CD1c-positive myeloid dendritic cell (primary cell): ENCODE measurements around the gene BTBD9.

Experiments used
- DNase-seq: peaks from one replicate; pipeline ENCODE4 v3.0.0-alpha.2; 2016; ENCODE audit errors: extremely low spot score

BTBD9 gene

DNA sequence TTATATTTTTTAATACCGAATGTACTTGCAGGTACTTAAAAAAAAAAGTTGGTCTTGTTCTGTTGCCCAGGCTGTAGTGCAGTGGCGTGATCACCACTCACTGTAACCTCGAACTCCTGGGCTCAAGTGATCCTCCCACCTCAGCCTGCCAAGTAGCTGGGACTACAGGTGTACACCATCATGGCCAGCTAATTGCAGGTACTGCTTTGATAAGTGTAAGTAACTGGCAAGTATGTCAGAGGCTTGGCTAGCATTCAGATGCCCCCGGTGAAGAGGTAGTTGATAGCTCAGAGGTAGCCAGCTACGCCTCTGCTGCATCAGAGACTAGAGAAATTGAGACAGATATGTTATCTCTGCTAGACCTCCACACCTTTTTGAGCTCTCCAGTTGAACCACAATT lies 40.5 kb downstream of the BTBD9 start:
- no peak for DNase-seq

DNA sequence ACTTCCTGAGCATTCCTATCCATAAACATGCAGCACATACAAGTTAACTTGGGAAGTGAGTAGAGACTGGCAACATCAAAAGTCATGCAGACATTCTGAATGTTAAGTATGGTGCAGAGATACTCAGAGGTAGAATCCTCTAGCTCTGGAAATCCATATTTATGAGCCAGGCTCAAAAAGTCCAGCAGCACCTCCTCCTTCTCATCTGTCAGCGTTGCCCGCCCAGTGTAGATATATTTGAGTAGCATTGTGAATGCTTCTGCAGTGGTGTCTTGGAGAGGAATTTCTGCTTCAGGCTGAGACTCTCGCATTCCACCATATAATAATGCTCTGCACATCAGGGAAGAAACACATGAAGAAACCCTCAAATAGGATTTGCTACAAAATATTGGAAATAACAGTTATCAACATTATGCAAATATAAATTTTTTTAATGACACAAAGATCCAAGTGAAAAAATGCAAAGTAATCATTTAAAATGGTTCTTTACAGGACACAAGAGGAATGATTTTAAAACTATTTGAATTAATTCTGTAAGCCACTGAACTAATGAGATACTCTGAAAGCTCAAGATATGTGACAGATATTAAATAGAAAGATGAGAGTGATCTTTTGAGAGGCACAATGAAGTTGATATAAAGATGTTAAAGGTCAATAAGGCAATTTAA lies 45.6 kb downstream of the BTBD9 start:
- no peak for DNase-seq

DNA sequence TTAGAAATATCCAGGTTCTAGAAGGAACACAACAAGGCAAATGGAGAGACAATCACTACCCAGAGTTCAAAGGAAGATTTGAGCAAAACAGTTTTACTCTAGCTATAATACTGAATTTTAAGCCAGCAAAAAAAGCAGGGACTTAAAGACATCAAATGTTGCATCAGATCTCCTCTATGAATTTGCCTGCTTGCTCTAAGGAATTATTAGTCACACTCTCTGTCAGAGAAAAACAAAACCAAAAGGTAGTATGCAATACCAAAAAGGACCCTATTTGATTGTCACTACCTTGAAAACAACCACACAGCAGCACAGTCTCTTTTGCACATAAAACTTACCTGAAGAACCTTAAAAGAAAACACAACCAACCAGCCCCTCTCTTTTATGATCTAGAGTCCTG lies 46.3 kb downstream of the BTBD9 start:
- DNase-seq: no peak

DNA sequence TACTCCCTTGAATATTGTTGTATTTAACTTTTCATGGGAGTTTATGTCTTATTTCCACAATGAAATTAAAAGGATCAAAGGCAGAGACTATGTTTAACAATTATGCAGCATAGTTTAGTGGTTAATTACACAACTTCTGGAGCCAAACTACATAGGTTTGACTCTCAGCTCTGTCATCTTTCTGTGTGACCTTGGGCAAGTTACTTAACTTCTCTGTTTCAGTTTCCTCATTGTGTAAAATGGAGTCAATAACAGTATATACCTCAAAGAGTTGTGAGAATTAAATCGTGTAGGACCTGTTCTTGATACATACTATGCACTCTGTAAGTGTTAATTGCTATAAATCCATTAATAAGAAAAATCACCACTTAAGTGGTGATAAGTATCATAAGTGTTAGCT lies 48.3 kb downstream of the BTBD9 start:
- DNase-seq: no peak

DNA sequence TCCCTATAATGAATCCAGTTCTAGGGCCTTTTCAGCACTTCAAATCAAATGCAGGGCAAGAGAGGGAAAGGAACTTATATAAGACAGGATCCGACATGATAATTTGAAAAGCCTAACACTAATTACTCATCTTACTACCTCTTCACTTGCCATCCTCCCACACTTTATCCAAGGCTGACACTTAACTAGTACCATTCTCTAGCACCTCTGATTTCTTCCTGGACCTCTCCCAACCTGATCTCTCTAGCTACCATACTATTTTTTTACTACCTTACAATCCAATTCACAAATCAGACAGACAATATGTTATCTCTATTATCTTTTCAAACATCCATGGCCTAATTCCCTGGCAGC lies 50.4 kb downstream of the BTBD9 start:
- DNase-seq: no peak

DNA sequence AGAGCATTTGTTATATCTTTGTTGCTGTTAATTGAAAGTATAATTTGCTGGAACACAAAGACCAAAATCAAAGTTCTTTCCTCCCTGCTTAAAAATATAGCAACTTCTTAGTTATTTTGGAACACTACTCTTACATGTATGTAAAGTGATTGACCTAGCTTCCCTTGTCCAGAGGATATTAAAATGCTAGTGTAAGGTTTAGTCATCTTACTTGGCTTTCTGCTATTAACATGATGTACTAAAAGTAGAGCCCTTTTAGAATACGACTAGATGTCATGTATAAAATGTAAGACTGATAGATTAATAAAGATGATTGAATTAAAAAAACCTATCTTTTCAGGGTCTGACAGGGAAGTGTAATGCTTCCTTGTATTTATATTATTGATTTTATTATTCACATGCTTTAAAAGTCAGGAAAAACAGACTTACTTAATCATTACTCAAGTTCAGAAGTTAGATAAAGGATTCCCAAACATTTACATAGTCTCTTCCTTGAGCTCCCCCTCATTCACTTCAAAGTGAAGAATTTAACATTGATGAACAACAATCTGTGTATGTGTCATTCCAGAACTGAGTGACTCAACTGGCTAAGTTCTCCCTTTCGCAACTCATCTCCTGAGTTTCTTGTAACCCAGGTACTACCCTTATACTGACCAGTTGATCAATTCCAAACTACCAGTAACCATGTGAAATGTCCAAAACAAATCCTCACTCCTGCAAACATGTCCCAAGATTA lies 50.9 kb downstream of the BTBD9 start:
- no peak for DNase-seq

DNA sequence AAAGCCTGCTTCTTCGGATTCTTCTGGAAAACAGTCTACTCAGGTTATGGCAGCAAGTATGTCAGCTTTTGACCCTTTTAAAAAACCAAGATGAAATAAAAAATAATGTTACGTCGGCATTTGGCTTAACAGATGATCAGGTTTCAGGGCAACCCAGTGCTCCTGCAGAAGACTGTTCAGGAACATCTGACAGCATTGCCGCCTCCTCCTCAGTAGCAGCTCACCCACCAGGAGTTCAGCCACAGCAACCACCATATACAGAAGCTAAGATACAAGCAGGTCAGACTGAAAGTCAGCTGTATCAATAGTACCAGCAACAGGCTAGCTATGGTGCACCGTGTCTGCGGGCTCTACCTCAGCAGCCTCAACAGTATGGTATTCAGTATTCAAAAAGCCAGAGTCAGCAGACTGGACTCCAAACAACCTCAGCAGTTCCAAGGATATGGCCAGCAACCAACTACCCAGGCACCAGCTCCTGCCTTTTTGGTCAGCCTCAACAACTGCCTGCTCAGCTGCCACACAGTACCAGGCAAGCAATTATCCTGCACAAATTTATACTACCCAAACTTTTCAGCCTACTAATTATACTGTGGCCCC lies 51.9 kb downstream of the BTBD9 start:
- no peak for DNase-seq

DNA sequence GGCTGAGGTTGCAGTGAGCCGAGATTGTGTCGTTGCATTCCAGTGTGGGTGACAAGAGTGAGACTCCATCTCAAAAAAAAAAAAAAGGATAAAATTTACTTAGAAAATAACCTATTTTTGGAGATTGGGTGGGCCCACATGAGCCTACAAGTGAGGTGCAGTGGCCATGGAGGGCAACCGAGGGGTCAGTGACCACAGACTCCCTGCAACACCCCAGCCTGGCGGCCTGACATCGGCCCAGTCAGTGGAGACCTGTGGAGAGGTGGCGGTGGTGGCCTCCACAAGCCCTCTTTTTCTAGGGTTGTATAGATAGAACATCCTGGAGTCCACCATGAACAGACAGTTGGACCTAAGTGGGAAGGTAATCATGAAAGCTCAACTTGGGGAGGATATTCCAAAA lies 52.7 kb downstream of the BTBD9 start:
- no peak for DNase-seq

DNA sequence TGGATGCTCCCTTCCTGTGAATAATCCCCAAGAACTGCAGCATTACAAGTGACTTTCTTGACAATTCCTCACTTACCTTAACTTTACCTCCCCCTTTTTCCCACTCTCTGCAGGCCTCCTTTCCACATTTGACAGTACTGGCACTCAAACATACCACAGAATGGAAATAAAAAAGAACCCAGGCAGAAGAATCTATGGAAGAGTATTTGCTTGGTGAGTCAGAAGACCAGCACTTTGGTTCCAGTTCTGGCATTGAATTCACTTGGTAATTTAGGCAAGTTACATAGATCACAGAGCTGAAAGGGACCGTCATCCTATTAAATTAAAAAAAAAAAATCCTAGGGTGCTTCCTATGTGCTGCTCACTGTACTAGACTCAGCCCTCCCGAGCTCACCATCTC lies 55.0 kb downstream of the BTBD9 start:
- no peak for DNase-seq

DNA sequence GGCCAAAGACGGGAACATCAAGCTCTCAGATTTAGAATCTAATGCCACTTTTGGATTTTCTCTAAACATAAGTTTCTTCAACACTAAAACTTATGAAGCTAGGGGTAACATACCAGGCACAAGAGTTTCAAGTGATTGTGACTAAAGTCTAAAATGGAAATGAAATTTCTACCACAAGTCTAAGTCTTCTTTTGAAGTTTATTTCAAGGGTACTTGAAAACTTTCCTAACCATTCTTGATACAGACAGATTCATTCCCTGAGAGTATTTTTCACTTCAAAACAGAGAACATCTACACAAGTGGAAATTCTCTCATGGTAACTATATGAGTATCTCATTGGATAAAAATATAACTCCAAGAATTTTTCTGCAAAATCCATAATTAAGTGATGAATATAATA lies 56.2 kb downstream of the BTBD9 start:
- DNase-seq: no peak

DNA sequence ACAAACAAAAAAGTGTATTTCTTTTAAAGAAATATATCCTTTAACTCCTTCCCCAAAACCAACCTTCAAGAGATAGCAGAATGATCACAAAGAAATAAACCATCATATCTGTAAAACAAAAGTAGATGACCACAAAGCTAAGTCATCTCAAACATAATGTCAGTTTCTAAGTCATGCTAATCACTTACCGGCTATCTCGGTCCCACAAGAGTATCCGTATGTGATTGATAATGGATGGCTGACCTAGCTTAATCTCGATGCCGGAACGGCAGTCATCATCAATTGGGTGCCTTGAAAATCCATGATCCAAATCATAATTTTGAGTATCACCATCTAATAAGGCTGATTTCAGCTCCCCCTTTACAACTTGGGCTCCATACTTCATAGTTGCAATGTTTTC lies 59.7 kb downstream of the BTBD9 start:
- no peak for DNase-seq

DNA sequence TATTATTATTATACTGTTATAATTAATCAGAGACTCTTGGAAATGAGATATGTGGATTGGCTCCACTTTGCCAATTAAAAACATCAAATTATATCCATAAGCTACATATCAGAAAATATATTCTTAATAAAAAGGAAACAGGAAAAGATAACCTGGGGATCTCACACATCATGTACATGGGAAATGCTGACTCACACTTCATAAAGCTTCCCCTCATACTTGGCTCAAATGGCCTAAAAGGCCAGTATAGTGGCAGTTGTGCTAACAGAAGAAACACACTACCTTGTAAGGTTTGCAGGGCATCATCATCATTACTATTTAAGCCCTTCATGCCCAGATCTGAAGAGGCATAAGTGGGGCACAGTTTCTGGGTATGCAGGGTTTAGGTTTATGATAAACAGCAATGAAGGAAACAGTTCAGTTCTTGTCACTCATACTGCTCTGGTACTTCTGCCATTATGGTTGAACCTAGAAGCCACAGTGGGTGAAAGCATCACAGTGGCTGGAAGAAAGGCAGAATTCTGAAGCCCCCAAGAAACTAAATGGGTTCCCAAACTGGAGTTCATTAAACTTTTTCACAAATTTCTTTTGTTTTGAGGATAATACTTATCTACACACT lies 60.6 kb downstream of the BTBD9 start:
- no peak for DNase-seq

DNA sequence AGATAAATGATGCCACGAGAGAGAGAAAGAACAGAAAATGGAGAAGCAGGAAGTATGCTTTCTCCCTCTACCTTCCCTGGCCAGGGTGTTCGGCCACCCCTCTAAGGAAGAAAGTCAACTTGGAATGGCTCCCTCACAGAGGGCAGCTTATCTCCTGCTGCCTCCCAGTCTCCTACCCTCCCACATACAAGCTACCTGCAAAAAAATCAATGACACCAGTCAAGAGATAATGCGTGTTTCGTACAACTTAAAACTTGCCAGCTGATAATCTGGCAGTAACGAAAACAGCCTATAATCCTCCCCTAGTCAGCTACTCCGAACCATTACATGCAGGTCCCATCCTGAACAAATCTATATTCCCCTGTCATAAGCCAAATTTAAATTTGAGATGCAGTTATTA lies 61.7 kb downstream of the BTBD9 start:
- DNase-seq: no peak

DNA sequence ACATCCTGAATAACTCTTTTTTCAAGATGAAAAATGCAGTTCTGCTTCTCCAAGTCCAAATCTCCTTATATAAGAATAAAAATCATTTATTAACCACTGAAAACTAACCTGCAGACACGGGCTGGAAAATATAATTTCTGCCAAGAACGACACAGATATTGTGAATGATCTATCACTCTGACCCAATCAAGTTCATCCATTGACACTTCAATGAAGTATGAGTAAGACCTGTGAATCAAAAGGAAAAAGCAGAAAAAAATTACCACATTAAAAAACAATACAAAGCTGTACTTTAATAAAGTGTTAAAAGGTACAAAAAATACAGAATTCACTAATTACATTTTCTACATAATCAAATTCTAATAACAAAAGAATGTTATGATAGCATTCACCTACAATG lies 62.2 kb downstream of the BTBD9 start:
- no peak for DNase-seq

DNA sequence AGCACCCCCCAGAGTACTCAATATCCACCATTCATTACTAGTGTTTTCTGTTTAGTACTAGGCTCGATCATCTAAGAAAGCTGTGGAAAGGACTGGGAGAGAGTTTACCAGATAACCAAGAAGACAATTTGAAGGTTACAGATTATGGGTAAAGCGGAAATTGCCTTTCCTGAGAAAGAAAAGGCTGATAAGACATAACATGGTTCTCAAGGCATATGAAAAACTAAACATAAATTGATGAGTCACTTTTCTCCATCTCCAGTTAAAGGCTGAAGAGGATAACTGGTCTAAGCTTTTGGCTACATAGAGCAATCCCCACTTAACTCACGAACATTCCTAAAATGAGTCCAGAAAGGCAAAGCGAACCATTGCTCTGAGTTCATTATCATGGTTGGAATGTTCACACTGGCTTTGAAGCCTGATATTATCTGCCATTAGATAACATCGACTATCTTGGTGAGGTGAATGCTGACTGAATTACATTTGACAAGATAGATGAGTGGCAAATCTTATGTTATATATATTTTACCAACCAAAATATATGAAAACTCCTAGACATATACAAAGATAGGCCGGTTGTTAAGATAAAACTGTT lies 65.8 kb downstream of the BTBD9 start:
- no peak for DNase-seq

DNA sequence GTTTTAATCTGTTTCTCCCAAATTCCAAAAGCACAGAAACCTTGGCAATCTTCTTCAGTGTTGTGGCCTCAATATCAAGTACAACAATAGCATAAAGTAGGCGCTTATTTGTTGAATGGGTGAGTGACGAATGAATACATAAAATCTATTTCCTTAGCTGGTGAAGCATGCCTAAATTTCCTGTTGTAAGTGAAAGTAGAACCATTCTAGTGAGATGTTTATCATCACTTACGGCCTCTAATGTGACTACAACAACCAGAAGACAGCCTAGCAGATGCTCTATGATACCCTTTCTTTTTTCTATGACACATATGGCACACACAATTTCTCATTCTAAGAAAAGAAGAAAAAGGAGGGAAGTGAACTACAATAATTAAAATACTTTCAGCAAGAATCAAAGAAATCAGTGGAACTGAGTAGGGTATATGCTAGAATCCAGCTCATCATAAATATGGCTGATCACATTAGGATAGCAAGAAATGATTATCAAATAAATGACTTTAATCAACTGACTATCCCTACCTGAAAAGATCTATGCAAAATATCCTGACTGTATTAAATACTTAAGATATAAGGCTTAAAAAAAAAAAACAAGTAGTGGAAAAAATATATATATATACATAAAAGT lies 67.4 kb downstream of the BTBD9 start:
- DNase-seq: no peak

DNA sequence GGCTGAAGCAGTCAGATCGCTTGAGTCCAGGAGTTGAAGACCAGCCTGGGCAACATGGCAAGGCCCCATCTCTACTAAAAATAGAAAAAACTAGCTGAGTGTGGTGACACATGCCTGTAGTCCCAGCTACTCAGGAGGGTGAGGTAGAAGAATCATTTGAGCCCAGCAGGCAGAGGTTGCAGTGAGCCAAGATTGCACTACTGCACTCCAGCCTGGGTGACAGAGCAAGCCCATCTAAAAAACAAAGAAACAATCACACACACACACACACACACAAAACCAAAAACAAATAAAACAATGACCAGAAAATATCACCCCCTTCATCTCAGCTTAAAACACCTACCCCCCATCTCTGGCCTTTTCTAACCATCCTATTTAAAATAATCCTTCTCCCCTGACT lies 68.0 kb downstream of the BTBD9 start:
- DNase-seq: no peak

DNA sequence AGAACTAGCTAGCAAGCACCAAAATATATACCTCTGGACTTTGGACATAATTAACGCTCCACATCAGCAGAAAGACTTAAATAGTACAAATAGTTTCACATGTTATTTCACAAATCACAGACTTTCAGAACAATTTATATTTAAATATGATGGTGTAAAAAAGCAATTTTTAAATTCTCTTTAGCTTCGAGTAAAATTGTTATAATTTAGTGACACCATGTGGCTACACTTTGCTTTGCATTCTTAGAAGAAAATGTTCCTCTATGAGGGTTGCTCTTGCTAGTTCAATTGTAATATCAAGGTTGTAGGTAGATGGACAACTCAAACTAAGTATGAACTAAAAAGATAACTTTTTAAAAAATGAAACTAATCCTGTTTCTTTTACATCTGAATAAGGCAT lies 69.0 kb downstream of the BTBD9 start:
- peak; percentile 11 for DNase-seq

DNA sequence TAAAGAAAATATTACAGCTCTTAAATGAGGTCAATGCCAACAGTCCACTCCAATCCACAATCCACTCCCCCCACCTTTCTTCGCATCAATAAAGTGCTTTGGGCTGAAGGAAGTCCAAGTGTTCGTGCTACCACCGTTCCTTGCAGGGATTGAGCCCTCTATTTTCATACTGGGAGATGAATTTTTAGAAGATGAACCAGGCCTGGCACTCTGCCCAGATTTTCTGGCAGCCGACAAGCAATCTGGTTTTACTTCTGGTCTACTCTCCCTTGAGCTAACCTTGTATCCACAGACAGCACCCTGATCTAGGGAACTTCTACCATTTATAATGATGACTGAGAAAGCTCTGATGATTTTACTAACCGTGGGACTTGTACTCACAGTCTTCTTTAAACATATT lies 72.3 kb downstream of the BTBD9 start:
- no peak for DNase-seq

DNA sequence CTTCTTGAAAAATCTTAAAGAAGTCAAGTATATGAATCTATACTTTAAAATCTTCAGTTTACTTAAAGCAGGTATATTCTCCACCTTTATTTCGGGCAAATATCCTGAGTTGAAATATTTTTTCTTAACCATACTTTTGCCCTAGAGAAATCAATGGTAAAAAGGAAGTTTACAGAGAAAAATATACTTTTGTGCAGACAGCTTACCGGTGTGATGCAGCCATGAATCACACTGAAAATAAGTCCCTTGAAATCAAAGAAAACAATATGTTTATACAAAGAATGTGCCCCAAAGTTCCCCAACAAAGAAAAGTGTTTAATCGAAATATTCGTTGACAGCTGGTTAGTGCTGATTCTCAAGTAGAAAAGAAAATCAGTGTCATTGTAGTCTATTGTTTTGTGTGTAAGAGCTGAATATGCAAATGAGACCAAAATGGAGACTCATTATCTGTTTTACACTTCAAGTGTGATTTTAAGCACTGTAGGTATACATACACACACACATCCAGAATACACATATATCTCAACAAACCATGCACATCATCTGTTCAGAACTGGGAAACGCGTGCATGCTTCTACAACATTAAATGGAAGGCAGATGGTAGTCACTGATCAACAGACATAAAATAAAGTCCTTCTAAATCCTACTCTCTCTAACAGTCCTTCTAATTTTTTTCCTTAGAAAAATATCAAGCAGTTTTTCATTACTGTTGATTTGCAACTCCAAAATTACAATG lies 73.3 kb downstream of the BTBD9 start:
- no peak for DNase-seq

DNA sequence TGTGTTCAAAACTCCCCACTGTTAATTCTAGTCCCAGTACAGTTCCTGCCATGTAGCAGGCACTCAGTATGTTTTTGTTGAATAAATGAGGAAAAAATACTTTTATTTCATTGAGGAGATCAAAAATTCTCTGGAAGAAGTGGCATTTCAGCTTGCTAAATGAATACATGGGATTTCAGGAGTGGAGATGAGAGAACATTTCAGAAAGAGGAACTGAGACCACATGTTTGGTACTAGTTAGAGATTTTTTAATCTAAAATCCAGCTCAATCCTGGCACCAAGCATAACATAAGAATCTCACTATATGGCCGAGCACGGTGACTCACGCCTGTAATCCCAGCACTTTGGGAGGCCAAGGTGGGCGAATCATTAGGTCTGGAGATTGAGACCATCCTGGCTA lies 75.4 kb downstream of the BTBD9 start:
- no peak for DNase-seq

DNA sequence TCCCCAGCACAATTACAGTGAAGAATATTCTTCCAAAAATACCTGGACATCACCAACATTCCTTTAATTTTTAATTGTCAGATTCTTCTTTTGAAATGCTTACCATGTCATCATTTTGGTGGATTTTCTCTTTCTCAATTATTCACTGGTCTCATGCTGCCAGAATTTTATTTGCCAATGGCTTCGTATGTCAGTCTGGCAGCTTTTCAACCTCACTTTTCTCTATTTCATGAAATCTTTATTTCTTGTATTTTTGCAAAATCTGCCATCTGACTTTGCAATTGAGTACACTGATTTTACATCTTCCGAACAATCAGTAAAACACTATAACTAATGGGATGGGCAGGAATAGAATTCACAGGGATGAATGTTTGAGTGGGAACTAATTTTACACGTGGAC lies 84.1 kb downstream of the BTBD9 start:
- no peak for DNase-seq
